SK-N-SH treated with all-trans-retinoic acid at 6 μM for 48 hours (cell line): ENCODE measurements around the gene CPSF4.

Source experiments
- ARNTL ChIP-seq: fragments of 450-650 bp; formaldehyde crosslinking; IDR thresholded peaks from 2 replicates; pipeline ENCODE4 v1.5.0; 2020; ENCODE audit warnings: low read depth, mild to moderate bottlenecking, moderate library complexity, borderline replicate concordance
- CSDC2 ChIP-seq: fragments of 250-450 bp; sonication (Bioruptor Pico); IDR thresholded peaks from 2 replicates; pipeline ENCODE4 v1.5.0; 2020; ENCODE audit warnings: mild to moderate bottlenecking, moderate library complexity
- GLIS3 ChIP-seq: fragments of 250-450 bp; sonication (Bioruptor Pico); IDR thresholded peaks from 2 replicates; pipeline ENCODE4 v1.5.0; 2020; ENCODE audit warnings: mild to moderate bottlenecking, moderate library complexity
- ISL1 ChIP-seq: fragments of 250-450 bp; sonication (Bioruptor Pico); IDR thresholded peaks from 2 replicates; pipeline ENCODE4 v2.1.2; 2022; ENCODE audit warnings: mild to moderate bottlenecking, moderate library complexity
- OSR1 ChIP-seq: fragments of 250-450 bp; sonication (Bioruptor Pico); IDR thresholded peaks from 2 replicates; pipeline ENCODE4 v1.8.0; 2022; ENCODE audit warnings: moderate library complexity, mild to moderate bottlenecking, inconsistent platforms
- PPARA ChIP-seq: fragments of 250-450 bp; sonication (Bioruptor Pico); IDR thresholded peaks from 2 replicates; pipeline ENCODE4 v1.5.0; 2020; ENCODE audit warnings: mild to moderate bottlenecking, borderline replicate concordance
- TCF4 ChIP-seq: fragments of 250-450 bp; sonication (Bioruptor Pico); IDR thresholded peaks from 2 replicates; pipeline ENCODE4 v1.8.0; 2021; ENCODE audit warnings: mild to moderate bottlenecking, moderate library complexity, borderline replicate concordance
- ZC3H10 ChIP-seq: fragments of 250-450 bp; sonication (Bioruptor Pico); IDR thresholded peaks from 2 replicates; pipeline ENCODE4 v1.5.1; 2021; ENCODE audit warnings: mild to moderate bottlenecking, moderate library complexity
- ZFP30 ChIP-seq: fragments of 450-650 bp; formaldehyde crosslinking; IDR thresholded peaks from 2 replicates; pipeline ENCODE4 v1.5.0; 2022; ENCODE audit warnings: mild to moderate bottlenecking, moderate library complexity
- ZNF565 ChIP-seq: fragments of 450-650 bp; formaldehyde crosslinking; conservative IDR thresholded peaks from 2 replicates; pipeline ENCODE4 v1.5.0; 2020; ENCODE audit warnings: low read depth, mild to moderate bottlenecking, moderate library complexity
- TF ChIP-seq, protein P1 (sequence below): fragments of 250-450 bp; sonication (Bioruptor Pico); IDR thresholded peaks from 2 replicates; pipeline ENCODE4 v1.8.0; 2020; ENCODE audit warnings: mild to moderate bottlenecking, moderate library complexity, borderline replicate concordance

DNA sequence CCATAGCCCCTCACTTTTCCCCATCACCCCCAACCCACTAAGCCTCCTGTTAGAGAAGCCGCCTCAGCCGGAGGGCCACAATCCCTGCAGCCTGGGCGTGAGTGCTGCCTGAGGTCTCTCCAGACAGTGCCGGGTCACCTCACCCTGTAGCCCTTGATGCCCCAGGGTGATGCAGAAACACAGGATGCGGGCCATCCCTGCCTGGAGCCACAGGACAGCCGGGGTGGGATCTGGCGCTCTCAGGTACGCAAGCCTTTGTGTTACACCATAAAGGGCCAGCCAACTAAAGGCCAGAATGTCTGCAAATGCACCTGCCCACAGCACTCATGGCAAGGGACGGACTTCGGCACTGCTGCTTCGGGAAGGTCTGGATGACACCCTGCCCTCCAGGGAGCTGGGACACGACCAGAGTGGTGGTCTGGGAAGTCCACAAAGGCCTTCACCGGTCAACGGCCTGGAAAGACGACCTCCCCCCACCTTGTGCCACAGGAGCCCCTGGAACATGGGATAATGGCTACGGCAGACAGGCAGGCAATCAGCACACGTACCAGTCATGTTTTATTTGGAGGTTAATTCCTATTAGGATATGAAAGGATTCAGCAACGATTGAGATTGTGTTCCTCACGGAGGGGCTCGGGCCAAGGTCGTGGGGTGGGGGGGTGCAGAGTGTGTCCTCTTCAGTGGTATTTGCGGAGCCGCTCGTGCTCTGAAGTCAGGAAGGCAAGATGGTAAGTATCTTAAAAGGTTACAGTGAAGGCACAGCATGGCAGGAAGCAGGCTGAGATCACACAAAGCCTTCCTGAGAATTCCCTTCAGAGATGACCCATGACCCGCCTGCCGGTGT is 19.1 kb downstream of the CPSF4 start:
- TF ChIP-seq ZNF565 (CRISPR knock-in tag): no peak
- TF ChIP-seq GLIS3 (CRISPR knock-in tag): no peak
- no peak for TF ChIP-seq CSDC2 (CRISPR knock-in tag)
- no peak for TF ChIP-seq ARNTL (CRISPR knock-in tag)
- TF ChIP-seq ZFP30 (CRISPR knock-in tag): no peak
- TF ChIP-seq, protein P1, sequence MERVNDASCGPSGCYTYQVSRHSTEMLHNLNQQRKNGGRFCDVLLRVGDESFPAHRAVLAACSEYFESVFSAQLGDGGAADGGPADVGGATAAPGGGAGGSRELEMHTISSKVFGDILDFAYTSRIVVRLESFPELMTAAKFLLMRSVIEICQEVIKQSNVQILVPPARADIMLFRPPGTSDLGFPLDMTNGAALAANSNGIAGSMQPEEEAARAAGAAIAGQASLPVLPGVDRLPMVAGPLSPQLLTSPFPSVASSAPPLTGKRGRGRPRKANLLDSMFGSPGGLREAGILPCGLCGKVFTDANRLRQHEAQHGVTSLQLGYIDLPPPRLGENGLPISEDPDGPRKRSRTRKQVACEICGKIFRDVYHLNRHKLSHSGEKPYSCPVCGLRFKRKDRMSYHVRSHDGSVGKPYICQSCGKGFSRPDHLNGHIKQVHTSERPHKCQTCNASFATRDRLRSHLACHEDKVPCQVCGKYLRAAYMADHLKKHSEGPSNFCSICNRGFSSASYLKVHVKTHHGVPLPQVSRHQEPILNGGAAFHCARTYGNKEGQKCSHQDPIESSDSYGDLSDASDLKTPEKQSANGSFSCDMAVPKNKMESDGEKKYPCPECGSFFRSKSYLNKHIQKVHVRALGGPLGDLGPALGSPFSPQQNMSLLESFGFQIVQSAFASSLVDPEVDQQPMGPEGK (CRISPR knock-in tag): no peak
- no peak for TF ChIP-seq PPARA (CRISPR knock-in tag)
- no peak for TF ChIP-seq OSR1 (CRISPR knock-in tag)
- no peak for TF ChIP-seq ISL1 (CRISPR knock-in tag)
- no peak for TF ChIP-seq ZC3H10 (CRISPR knock-in tag)
- no peak for TF ChIP-seq TCF4 (CRISPR knock-in tag)
